GM12878 (cell line): ENCODE measurements around the gene ARMC10. TPM values are rescaled to one million over a fixed set of nuclear protein-coding genes. Genes with fewer than 3 reads are reported as not detected.
"Not testable (repeated sequence)": the region's sequence is repeated elsewhere in the genome, so short reads cannot be mapped to it uniquely, and the experiment has no call there.

ENCODE experiments used
- ATAC-seq: fragments of 200-7000 bp; cut with Tn5 transposase; 3 replicates; pipeline ENCODE4 v1.9.1; 2020; ENCODE audit warnings: mild to moderate bottlenecking, moderate library complexity
- BruUV-seq: library from RNA; stranded (reverse); fragments of 400-500 nt; replicated peaks from 2 replicates; lab custom pipeline; 2021; lab: Mats Ljungman, UMichigan
- CTCF ChIA-PET: fragments of 300-600 bp; sonication (Branson Sonifier 250); formaldehyde crosslinking; extraction: SDS; loops from one replicate; lab custom pipeline; 2021; ENCODE audit warnings: inconsistent platforms; lab: Yijun Ruan, JAX
- POLR2A ChIA-PET: fragments of 350-600 bp; formaldehyde crosslinking; extraction: SDS; loops from one replicate; lab custom pipeline; 2021; ENCODE audit warnings: inconsistent platforms; lab: Charles Lee
- RAD21 ChIA-PET: fragments of 300-600 bp; sonication (Branson Sonifier 250); formaldehyde crosslinking; loops from one replicate; lab custom pipeline; 2023; ENCODE audit warnings: antibody characterized with exemption; ENCODE audit not compliant: unreplicated experiment; lab: Charles Lee
- SMC1A ChIA-PET: fragments of 300-600 bp; sonication (Branson Sonifier 250); formaldehyde crosslinking; loops from one replicate; lab custom pipeline; 2023; ENCODE audit not compliant: unreplicated experiment, uncharacterized antibody; lab: Charles Lee
- DNase-seq: peaks from one replicate; pipeline ENCODE4 v3.0.0-alpha.2; 2011; ENCODE audit warnings: low read depth, low spot score
- FAIRE-seq: peaks from 3 replicates; lab custom pipeline; 2011; peaks lifted over from hg19 to GRCh38; lab: Jason Lieb, UNC
- H2AFZ ChIP-seq: 2 replicates; pipeline ENCODE4 v1.6.0; 2011; ENCODE audit warnings: low read depth, low read length, control low read depth; ENCODE audit not compliant: control insufficient read depth
- H3K27ac ChIP-seq: 2 replicates; pipeline ENCODE4 v1.5.1; 2011; ENCODE audit warnings: control low read depth; ENCODE audit not compliant: control insufficient read depth, insufficient read depth
- H3K27me3 ChIP-seq, 2 experiments: replicated peaks in 1 of 2; 2 replicates each; pipeline versions ENCODE4 v1.6.0 to v1.6.1; 2011; ENCODE audit warnings: low read length in 1 of 2; ENCODE audit not compliant: control insufficient read depth in 2 of 2, insufficient read depth in 2 of 2
- H3K36me3 ChIP-seq, 2 experiments: 2 replicates each; pipeline ENCODE4 v1.5.1; 2011; ENCODE audit warnings: low read length in 1 of 2; ENCODE audit not compliant: control insufficient read depth in 2 of 2, insufficient read depth in 2 of 2
- H3K4me1 ChIP-seq: 2 replicates; pipeline ENCODE4 v1.6.1; 2011; ENCODE audit warnings: mild to moderate bottlenecking, low read length, moderate library complexity, mixed read lengths; ENCODE audit not compliant: control insufficient read depth, insufficient read depth
- H3K4me2 ChIP-seq: 2 replicates; pipeline ENCODE4 v1.6.0; 2011; ENCODE audit warnings: control low read depth; ENCODE audit not compliant: control insufficient read depth, insufficient read depth
- H3K4me3 ChIP-seq: fragments of 200-600 bp; sonication (generic); 2 replicates; pipeline ENCODE4 v1.5.1; 2016
- H3K79me2 ChIP-seq: 2 replicates; pipeline ENCODE4 v1.6.0; 2011; ENCODE audit warnings: low read length; ENCODE audit not compliant: control insufficient read depth, insufficient read depth
- H3K9ac ChIP-seq: 2 replicates; pipeline ENCODE4 v1.8.0; 2011; ENCODE audit warnings: low read length, control low read depth, mixed read lengths; ENCODE audit not compliant: control insufficient read depth, insufficient read depth
- H3K9me3 ChIP-seq: replicated peaks from 3 replicates; pipeline ENCODE4 v1.5.1; 2011; ENCODE audit warnings: mild to moderate bottlenecking, low read length; ENCODE audit not compliant: control insufficient read depth, insufficient read depth
- H4K20me1 ChIP-seq: 2 replicates; pipeline ENCODE4 v1.6.0; 2011; ENCODE audit not compliant: control insufficient read depth, insufficient read depth
- ESRRA ChIP-seq: IDR thresholded peaks from 2 replicates; pipeline ENCODE4 v1.6.1; 2012; ENCODE audit warnings: mild to moderate bottlenecking, low read length, improper control_type of control experiment
- ETV6 ChIP-seq, 2 experiments: fragments of 450-650 bp in 1 of 2; IDR thresholded peaks in 1 of 2; conservative IDR thresholded peaks in 1 of 2; 2 replicates each; pipeline ENCODE4 v1.6.1; 2014; ENCODE audit warnings: antibody characterized with exemption in 1 of 2, borderline replicate concordance in 1 of 2, low read depth in 1 of 2, mild to moderate bottlenecking in 1 of 2, moderate library complexity in 1 of 2
- RAD21 ChIP-seq: IDR thresholded peaks from 2 replicates; pipeline ENCODE4 v1.6.1; 2011; ENCODE audit warnings: mild to moderate bottlenecking, low read depth, low read length, moderate library complexity; ENCODE audit not compliant: insufficient read depth
- RB1 ChIP-seq: fragments of 450-650 bp; formaldehyde crosslinking; IDR thresholded peaks from 2 replicates; pipeline ENCODE4 v1.6.1; 2017; ENCODE audit warnings: mild to moderate bottlenecking, borderline replicate concordance
- RCOR1 ChIP-seq: conservative IDR thresholded peaks from 2 replicates; pipeline ENCODE4 v1.6.1; 2012; ENCODE audit warnings: low read depth, low read length, improper control_type of control experiment
- WGBS: methylation state at CpG from one replicate; pipeline ENCODE4 v1.1.6; 2016; ENCODE audit warnings: low lambda C conversion rate; ENCODE audit not compliant: insufficient replicate concordance, insufficient coverage; ENCODE audit errors: missing lambda C conversion rate; 5-methylcytosine and 5-hydroxymethylcytosine counted together
- in situ Hi-C: fragments of 300-500 bp; cut with MboI; formaldehyde crosslinking; loops from 9 replicates; pipeline ENCODE4 v1.14.3; 2018; ENCODE audit warnings: mixed read lengths
- intact Hi-C: fragments of 100-400 bp; cut with micrococcal nuclease; formaldehyde crosslinking; loops from one replicate; pipeline ENCODE4 v1.14.2; 2022; ENCODE audit not compliant: unreplicated experiment
- polyA plus RNA-seq, 11 experiments: library from polyadenylated mRNA; depleted of rRNA in 4 of 11; unstranded in 6 of 11; stranded (reverse) in 5 of 11; fragments of >200 nt; fragmentation: Nextera tagmentation in 4 of 11; fragmentation: Illumina TruSeq in 1 of 11; extraction: Ambion mirVana in 4 of 11; extraction: Trizol in 1 of 11; gene quantifications; 1 replicate in 1 of 11; 2 replicates in 10 of 11; pipeline versions ENCODE4 v1.2.1 to v1.2.3, GENCODE V29; 2011 to 2016; ENCODE audit warnings: inconsistent platforms in 2 of 11, missing spikeins in 2 of 11, low read depth in 1 of 11
- total RNA-seq, 4 experiments: library from RNA; depleted of rRNA in 3 of 4; stranded (reverse); fragments of >200 nt in 3 of 4; fragmentation: Illumina TruSeq in 1 of 4; extraction: Trizol in 1 of 4; gene quantifications; 2 replicates each; pipeline versions ENCODE4 v1.2.1 to v1.2.3, GENCODE V29; 2013 to 2021
- TF ChIP-seq, protein P1 (sequence below): fragments of 450-650 bp; IDR thresholded peaks from 2 replicates; pipeline ENCODE4 v1.6.1; 2017; ENCODE audit warnings: mild to moderate bottlenecking, moderate library complexity
- TF ChIP-seq, protein P2 (sequence below), 3 experiments: IDR thresholded peaks in 2 of 3; conservative IDR thresholded peaks in 1 of 3; 2 replicates each; pipeline ENCODE4 v1.5.1; 2011; ENCODE audit warnings: low read depth in 3 of 3, low read length in 3 of 3, mild to moderate bottlenecking in 3 of 3, control low read depth in 2 of 3, moderate library complexity in 2 of 3, inconsistent platforms in 1 of 3, mixed read lengths in 1 of 3; ENCODE audit not compliant: control insufficient read depth in 2 of 3, insufficient read depth in 1 of 3; ENCODE audit errors: extremely low read depth in 1 of 3
- TF ChIP-seq, protein P3 (sequence below): fragments of 150-350 bp; IDR thresholded peaks from 2 replicates; pipeline ENCODE4 v1.6.1; 2014; ENCODE audit warnings: mild to moderate bottlenecking, low read depth, low read length

The ARMC10 gene
- total and polyA plus RNA-seq, 10 of the 15 experiments (the other 5 are each of a cell fraction or from before 2014, with no cell fraction given) = 7.0 to 38.2 (median 24.1) TPM

DNA sequence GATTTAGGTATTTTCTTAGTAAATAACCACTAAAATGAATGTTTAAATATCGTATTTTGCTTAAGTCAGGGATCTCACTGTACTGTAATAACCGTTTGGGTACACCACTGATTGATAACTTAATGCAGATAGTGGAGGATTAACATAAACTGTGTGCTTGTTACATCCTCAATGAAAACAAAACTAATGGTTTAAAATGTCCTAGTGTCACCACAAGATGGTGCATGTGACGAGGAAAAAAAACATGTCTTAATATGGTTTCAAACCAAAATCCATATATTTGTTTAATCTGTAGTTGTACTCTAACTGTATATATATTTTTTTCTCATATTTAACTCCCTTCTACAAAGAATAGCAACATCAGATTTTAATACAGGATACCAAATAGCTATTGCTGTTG is 19.2 kb downstream of the ARMC10 start:
- H3K4me1 ChIP-seq = no peaks in the 10 kb centered on the region
- no peak overlapping the region for H2AFZ ChIP-seq
- POLR2A ChIA-PET = no interaction called here
- RAD21 ChIA-PET = no interaction called here
- H3K9me3 ChIP-seq = no peaks in the 10 kb centered on the region; the same call in 2 of the 3 replicates
- intact Hi-C loops = no loop called here
- DNase-seq (no peak), FAIRE-seq (no peak), ATAC-seq (no peak)
- H3K27me3 ChIP-seq = no peaks in the 10 kb centered on the region
- BruUV-seq = no TSS peak
- WGBS = 65% methylated on average over 3 of the region's 3 CpGs
- in situ Hi-C loops = no loop called here
- CTCF ChIA-PET = no interaction called here
- no peaks in the 10 kb centered on the region for H4K20me1 ChIP-seq
- no peak overlapping the region for H3K4me3 ChIP-seq
- no peak overlapping the region for H3K9ac ChIP-seq
- no peak overlapping the region for H3K27ac ChIP-seq
- no peaks in the 10 kb centered on the region for H3K79me2 ChIP-seq
- H3K4me2 ChIP-seq = no peak overlapping the region
- peak; percentile 48 for TF ChIP-seq RAD21
- TF ChIP-seq, protein P1, sequence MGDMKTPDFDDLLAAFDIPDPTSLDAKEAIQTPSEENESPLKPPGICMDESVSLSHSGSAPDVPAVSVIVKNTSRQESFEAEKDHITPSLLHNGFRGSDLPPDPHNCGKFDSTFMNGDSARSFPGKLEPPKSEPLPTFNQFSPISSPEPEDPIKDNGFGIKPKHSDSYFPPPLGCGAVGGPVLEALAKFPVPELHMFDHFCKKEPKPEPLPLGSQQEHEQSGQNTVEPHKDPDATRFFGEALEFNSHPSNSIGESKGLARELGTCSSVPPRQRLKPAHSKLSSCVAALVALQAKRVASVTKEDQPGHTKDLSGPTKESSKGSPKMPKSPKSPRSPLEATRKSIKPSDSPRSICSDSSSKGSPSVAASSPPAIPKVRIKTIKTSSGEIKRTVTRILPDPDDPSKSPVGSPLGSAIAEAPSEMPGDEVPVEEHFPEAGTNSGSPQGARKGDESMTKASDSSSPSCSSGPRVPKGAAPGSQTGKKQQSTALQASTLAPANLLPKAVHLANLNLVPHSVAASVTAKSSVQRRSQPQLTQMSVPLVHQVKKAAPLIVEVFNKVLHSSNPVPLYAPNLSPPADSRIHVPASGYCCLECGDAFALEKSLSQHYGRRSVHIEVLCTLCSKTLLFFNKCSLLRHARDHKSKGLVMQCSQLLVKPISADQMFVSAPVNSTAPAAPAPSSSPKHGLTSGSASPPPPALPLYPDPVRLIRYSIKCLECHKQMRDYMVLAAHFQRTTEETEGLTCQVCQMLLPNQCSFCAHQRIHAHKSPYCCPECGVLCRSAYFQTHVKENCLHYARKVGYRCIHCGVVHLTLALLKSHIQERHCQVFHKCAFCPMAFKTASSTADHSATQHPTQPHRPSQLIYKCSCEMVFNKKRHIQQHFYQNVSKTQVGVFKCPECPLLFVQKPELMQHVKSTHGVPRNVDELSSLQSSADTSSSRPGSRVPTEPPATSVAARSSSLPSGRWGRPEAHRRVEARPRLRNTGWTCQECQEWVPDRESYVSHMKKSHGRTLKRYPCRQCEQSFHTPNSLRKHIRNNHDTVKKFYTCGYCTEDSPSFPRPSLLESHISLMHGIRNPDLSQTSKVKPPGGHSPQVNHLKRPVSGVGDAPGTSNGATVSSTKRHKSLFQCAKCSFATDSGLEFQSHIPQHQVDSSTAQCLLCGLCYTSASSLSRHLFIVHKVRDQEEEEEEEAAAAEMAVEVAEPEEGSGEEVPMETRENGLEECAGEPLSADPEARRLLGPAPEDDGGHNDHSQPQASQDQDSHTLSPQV = no peak
- TF ChIP-seq, protein P2, sequence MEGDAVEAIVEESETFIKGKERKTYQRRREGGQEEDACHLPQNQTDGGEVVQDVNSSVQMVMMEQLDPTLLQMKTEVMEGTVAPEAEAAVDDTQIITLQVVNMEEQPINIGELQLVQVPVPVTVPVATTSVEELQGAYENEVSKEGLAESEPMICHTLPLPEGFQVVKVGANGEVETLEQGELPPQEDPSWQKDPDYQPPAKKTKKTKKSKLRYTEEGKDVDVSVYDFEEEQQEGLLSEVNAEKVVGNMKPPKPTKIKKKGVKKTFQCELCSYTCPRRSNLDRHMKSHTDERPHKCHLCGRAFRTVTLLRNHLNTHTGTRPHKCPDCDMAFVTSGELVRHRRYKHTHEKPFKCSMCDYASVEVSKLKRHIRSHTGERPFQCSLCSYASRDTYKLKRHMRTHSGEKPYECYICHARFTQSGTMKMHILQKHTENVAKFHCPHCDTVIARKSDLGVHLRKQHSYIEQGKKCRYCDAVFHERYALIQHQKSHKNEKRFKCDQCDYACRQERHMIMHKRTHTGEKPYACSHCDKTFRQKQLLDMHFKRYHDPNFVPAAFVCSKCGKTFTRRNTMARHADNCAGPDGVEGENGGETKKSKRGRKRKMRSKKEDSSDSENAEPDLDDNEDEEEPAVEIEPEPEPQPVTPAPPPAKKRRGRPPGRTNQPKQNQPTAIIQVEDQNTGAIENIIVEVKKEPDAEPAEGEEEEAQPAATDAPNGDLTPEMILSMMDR (IDR thresholded peaks at IDR 0.05 in 2 of 3, conservative IDR thresholded peaks at IDR 0.05 in 1 of 3; ENCODE audit: control insufficient read depth in 2 of 3, extremely low read depth in 1 of 3, insufficient read depth in 1 of 3, low read depth in 3 of 3, low read length in 3 of 3) = peak in 2 of 3 experiments; percentile 18 to 26; a peak in 2 of 6 replicates
- TF ChIP-seq RCOR1 = no peak
- TF ChIP-seq RB1 = no peak
- TF ChIP-seq ESRRA = no peak
- TF ChIP-seq, protein P3, sequence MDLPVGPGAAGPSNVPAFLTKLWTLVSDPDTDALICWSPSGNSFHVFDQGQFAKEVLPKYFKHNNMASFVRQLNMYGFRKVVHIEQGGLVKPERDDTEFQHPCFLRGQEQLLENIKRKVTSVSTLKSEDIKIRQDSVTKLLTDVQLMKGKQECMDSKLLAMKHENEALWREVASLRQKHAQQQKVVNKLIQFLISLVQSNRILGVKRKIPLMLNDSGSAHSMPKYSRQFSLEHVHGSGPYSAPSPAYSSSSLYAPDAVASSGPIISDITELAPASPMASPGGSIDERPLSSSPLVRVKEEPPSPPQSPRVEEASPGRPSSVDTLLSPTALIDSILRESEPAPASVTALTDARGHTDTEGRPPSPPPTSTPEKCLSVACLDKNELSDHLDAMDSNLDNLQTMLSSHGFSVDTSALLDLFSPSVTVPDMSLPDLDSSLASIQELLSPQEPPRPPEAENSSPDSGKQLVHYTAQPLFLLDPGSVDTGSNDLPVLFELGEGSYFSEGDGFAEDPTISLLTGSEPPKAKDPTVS = no peak
- TF ChIP-seq ETV6 (conservative IDR thresholded peaks at IDR 0.05 in 1 of 2, IDR thresholded peaks at IDR 0.05 in 1 of 2; ENCODE audit: borderline replicate concordance in 1 of 2, low read depth in 1 of 2) = no peak
- SMC1A ChIA-PET = no interaction called here
- peaks cover 0 to 13% of the 10 kb centered on the region in 2 experiments; a peak in 2 of 4 replicates for H3K36me3 ChIP-seq

GRCh38 chr7:103095558-103095957 is 20.6 kb downstream of the ARMC10 start:
- FAIRE-seq, H3K4me1 ChIP-seq, H4K20me1 ChIP-seq, CTCF ChIA-PET, in situ Hi-C loops, H2AFZ ChIP-seq, H3K27ac ChIP-seq, ATAC-seq, H3K79me2 ChIP-seq, H3K4me3 ChIP-seq, RAD21 ChIA-PET, H3K27me3 ChIP-seq, H3K4me2 ChIP-seq, BruUV-seq, H3K9me3 ChIP-seq, intact Hi-C loops, H3K9ac ChIP-seq, DNase-seq: not testable (repeated sequence)
- ChIA-PET POLR2A (interaction anchor here (1.1 kb wide), 1 partner anchor 21 kb away, joined by 3 read pairs; the partner anchor contains the start of genes ARMC10 and FBXL13), SMC1A (interaction anchor here (1.6 kb wide), 1 partner anchor 9 kb away, joined by 5 read pairs; no protein-coding TSS in a partner anchor)
- 83% methylated on average over 2 of the region's 2 CpGs for WGBS
- H3K36me3 ChIP-seq = peaks cover 0 to 13% of the 10 kb centered on the region in 2 experiments; a peak in 2 of 4 replicates
